ENCODE data around the gene THSD4. TPM values are rescaled to one million over a fixed set of nuclear protein-coding genes. Genes with fewer than 3 reads are reported as not detected.
A peak's percentile ranks its signal among the peaks of the same experiment; 100 is the strongest.

Gene THSD4
- total RNA-seq, 1 experiment from 2014 or later, result 29.3 TPM

- ChIA-PET POLR2A (ENCODE audit: unreplicated experiment) (interaction anchor here (0.7 kb wide), 1 partner anchor 10 kb away, joined by 10 read pairs; no protein-coding TSS in a partner anchor), CTCF (interaction anchor here (0.7 kb wide), 1 partner anchor 50 kb away, joined by 4 read pairs; no protein-coding TSS in a partner anchor)
- DNase-seq, result no peak
- no peak overlapping the region for H3K4me2 ChIP-seq
- no peaks in the 10 kb centered on the region for H3K36me3 ChIP-seq (ENCODE audit: low read depth)
- peaks cover 9% of the 10 kb centered on the region; the same call in 1 of the 2 replicates for H3K4me1 ChIP-seq (replicated peaks; ENCODE audit: insufficient read depth)
- H3K9me2 ChIP-seq (ENCODE audit: insufficient read depth), result no peaks in the 10 kb centered on the region
- TF ChIP-seq, protein P1, sequence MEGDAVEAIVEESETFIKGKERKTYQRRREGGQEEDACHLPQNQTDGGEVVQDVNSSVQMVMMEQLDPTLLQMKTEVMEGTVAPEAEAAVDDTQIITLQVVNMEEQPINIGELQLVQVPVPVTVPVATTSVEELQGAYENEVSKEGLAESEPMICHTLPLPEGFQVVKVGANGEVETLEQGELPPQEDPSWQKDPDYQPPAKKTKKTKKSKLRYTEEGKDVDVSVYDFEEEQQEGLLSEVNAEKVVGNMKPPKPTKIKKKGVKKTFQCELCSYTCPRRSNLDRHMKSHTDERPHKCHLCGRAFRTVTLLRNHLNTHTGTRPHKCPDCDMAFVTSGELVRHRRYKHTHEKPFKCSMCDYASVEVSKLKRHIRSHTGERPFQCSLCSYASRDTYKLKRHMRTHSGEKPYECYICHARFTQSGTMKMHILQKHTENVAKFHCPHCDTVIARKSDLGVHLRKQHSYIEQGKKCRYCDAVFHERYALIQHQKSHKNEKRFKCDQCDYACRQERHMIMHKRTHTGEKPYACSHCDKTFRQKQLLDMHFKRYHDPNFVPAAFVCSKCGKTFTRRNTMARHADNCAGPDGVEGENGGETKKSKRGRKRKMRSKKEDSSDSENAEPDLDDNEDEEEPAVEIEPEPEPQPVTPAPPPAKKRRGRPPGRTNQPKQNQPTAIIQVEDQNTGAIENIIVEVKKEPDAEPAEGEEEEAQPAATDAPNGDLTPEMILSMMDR (conservative IDR thresholded peaks at IDR 0.05), result peak; percentile 61
- no peak for TF ChIP-seq EZH2 (IDR thresholded peaks at IDR 0.05; ENCODE audit: low read depth)
- no peaks in the 10 kb centered on the region for H3K9me3 ChIP-seq (ENCODE audit: insufficient read depth, low read depth)
- H3K79me2 ChIP-seq (ENCODE audit: low read depth), result no peaks in the 10 kb centered on the region
- intact Hi-C loops (cut with micrococcal nuclease; ENCODE audit: unreplicated experiment), result loop anchor here (2.0 kb wide), 1 partner anchor 155 kb away; no protein-coding TSS in a partner anchor
- no TSS peak for BruUV-seq (replicated peaks)
- no peaks in the 10 kb centered on the region for H3K27me3 ChIP-seq (ENCODE audit: insufficient read depth, low read depth)
- no peak overlapping the region for H3K27ac ChIP-seq
- peaks cover 5% of the 10 kb centered on the region; the same call in 1 of the 2 replicates for H3F3A ChIP-seq (ENCODE audit: insufficient read depth, low read depth)
- no peak overlapping the region for H3K4me3 ChIP-seq
- no peak overlapping the region for H2AFZ ChIP-seq
- H4K20me1 ChIP-seq (ENCODE audit: insufficient read depth), result no peaks in the 10 kb centered on the region
Observed at GRCh38 chr15:71575474-71576045, 460.3 kb downstream of the THSD4 start.

DNA sequence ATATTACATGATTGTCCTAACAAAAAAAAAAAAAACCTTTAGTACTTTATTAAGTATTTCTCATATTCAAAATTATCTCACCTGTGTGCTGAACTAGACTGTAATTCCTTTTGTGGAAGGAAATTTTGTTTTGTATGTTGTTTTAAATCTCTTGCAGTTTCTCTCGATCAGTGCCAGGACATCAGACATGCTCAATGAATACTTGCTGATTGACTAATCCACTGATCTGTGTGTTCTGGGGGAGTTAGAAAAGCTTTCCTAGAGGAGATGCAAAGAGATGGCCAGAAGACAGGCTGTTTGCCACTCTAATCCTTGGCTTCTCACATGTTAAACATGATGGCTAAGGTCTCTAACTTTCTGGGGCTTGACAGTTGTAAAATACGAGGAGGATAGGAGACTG, 461.8 kb downstream of the THSD4 start:
- ChIA-PET CTCF (interaction anchor here (0.7 kb wide), 1 partner anchor 10 kb away, joined by 6 read pairs; no protein-coding TSS in a partner anchor), POLR2A (ENCODE audit: unreplicated experiment) (no interaction called here)
- Histone ChIP-seq H4K20me1 (ENCODE audit: insufficient read depth) (no peaks in the 10 kb centered on the region), H3K9me3 (ENCODE audit: insufficient read depth, low read depth) (no peaks in the 10 kb centered on the region), H3K4me2 (no peak overlapping the region), H2AFZ (no peak overlapping the region), H3K4me3 (no peak overlapping the region), H3K79me2 (ENCODE audit: low read depth) (no peaks in the 10 kb centered on the region), H3K4me1 (replicated peaks; ENCODE audit: insufficient read depth) (peaks cover 6% of the 10 kb centered on the region; the same call in 1 of the 2 replicates), H3K36me3 (ENCODE audit: low read depth) (no peaks in the 10 kb centered on the region), H3K27ac (no peak overlapping the region), H3K9me2 (ENCODE audit: insufficient read depth) (no peaks in the 10 kb centered on the region), H3K27me3 (ENCODE audit: insufficient read depth, low read depth) (no peaks in the 10 kb centered on the region), H3F3A (ENCODE audit: insufficient read depth, low read depth) (peaks cover 4% of the 10 kb centered on the region; the same call in 1 of the 2 replicates)
- BruUV-seq (replicated peaks), result no TSS peak
- TF ChIP-seq, protein P1 (conservative IDR thresholded peaks at IDR 0.05), result no peak
- TF ChIP-seq EZH2 (IDR thresholded peaks at IDR 0.05; ENCODE audit: low read depth), result no peak
- intact Hi-C loops (cut with micrococcal nuclease; ENCODE audit: unreplicated experiment), result no loop called here
- no peak for DNase-seq

- POLR2A ChIA-PET (ENCODE audit: unreplicated experiment), result no interaction called here
Observed at GRCh38 chr15:71581398-71581930, 466.2 kb downstream of the THSD4 start.

More at GRCh38 chr15:71581398-71581930, 466.2 kb downstream of the THSD4 start:
- H3K4me3 ChIP-seq, result no peak overlapping the region
- H3K79me2 ChIP-seq (ENCODE audit: low read depth), result no peaks in the 10 kb centered on the region
- no peak overlapping the region for H3K4me2 ChIP-seq
- H3K27ac ChIP-seq, result no peak overlapping the region
- CTCF ChIA-PET, result no interaction called here
- no peaks in the 10 kb centered on the region for H3K4me1 ChIP-seq (replicated peaks; ENCODE audit: insufficient read depth)
- no peak for DNase-seq
- H3K27me3 ChIP-seq (ENCODE audit: insufficient read depth, low read depth), result no peaks in the 10 kb centered on the region
- H3F3A ChIP-seq (ENCODE audit: insufficient read depth, low read depth), result no peaks in the 10 kb centered on the region
- H3K9me3 ChIP-seq (ENCODE audit: insufficient read depth, low read depth), result no peaks in the 10 kb centered on the region; the same call in 1 of the 2 replicates
- intact Hi-C loops (cut with micrococcal nuclease; ENCODE audit: unreplicated experiment), result loop anchor here (10.0 kb wide), 1 partner anchor 93 kb away; no protein-coding TSS in a partner anchor
- TF ChIP-seq, protein P1 (conservative IDR thresholded peaks at IDR 0.05), result no peak
- no peak for TF ChIP-seq EZH2 (IDR thresholded peaks at IDR 0.05; ENCODE audit: low read depth)
- no peaks in the 10 kb centered on the region for H3K9me2 ChIP-seq (ENCODE audit: insufficient read depth)
- no TSS peak for BruUV-seq (replicated peaks)
- H3K36me3 ChIP-seq (ENCODE audit: low read depth), result no peaks in the 10 kb centered on the region
- no peaks in the 10 kb centered on the region for H4K20me1 ChIP-seq (ENCODE audit: insufficient read depth)
- H2AFZ ChIP-seq, result no peak overlapping the region
